ENCODE data around the gene SPATA6. TPM values are rescaled to one million over a fixed set of nuclear protein-coding genes. Genes with fewer than 3 reads are reported as not detected.
"Not testable (repeated sequence)": the region's sequence is repeated elsewhere in the genome, so short reads cannot be mapped to it uniquely, and the experiment has no call there.

The SPATA6 gene
- total RNA-seq, 4 donors from 2014 or later, result 7.8 to 41.8 (median 16.9) TPM

DNA sequence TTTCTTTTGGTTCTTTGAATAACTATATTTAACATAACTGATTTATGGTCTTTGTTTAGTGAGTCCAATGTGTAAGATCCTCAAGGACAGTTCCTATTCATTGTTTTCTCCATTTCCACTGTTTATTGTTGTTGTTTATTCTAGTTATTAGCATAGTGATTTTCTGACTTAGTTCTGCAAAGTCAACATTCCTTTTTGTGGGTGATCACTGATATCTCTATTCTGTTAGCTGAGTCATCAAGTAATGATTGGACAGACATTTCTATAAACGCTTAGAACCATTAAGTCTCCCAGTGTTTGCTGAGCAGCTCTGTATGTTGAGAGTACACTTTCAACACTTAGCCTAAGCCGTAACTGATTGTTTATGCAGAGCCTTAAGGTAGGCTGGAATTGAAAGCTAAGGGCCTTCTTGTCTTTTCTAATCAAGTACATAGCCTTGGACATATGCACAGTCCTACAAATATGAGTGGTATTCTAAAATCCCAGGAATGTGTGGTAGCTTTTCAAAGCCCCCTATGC is 162.4 kb downstream of the SPATA6 start:
- ATAC-seq (ENCODE audit: low FRiP score), result no peak

DNA sequence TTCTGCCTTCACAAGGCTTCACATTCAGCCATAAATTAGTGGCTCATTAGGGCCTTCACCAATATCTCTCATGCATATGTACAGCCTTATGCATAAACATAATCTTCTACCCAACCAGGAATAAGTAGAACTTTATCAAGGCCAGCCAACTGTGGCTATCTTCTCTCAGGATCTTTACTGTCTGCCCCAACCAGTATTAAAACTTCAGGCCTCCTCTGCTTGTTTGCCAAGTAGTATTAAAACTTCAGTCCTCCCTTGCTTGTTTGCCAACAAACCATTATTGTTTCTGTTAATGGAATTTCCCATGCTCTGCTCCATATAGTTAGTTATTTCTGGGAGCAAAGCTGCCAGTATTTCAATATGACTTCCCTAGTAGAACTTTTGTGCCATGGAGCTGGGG is 169.4 kb downstream of the SPATA6 start:
- TF ChIP-seq CTCF (IDR thresholded peaks at IDR 0.05), result no peak
- ATAC-seq (ENCODE audit: low FRiP score), result no peak
- DNase-seq (ENCODE audit: low spot score), result no peak

More for the DNA sequence above, 162.4 kb downstream of the SPATA6 start:
- no peak for DNase-seq (ENCODE audit: low spot score)
- TF ChIP-seq CTCF (IDR thresholded peaks at IDR 0.05), result no peak

- no peak for TF ChIP-seq CTCF (IDR thresholded peaks at IDR 0.05)
- no peak for DNase-seq (ENCODE audit: low spot score)
- ATAC-seq (ENCODE audit: low FRiP score), result no peak
Measured at GRCh38 chr1:48294656-48295055, 177.3 kb downstream of the SPATA6 start.

DNA sequence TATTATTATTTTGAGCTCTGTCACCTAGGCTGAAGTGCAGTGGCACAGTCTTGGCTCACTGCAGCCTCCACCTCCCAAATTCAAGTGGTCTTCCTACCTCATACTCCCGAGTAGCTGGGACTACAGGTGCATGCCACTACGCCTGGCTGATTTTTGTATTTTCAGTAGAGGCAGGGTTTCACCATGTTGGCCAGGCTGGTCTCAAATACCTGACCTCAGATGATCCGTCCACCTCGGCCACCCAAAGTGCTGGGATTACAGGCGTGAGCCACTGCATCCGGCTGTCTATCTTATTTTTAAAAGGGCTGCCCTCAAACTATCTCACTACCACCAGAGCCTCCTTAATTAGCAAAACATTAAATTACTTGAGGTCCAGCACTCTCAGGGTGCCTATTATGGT is 177.9 kb downstream of the SPATA6 start:
- not testable (repeated sequence) for DNase-seq (ENCODE audit: low spot score); ATAC-seq (ENCODE audit: low FRiP score)

DNA sequence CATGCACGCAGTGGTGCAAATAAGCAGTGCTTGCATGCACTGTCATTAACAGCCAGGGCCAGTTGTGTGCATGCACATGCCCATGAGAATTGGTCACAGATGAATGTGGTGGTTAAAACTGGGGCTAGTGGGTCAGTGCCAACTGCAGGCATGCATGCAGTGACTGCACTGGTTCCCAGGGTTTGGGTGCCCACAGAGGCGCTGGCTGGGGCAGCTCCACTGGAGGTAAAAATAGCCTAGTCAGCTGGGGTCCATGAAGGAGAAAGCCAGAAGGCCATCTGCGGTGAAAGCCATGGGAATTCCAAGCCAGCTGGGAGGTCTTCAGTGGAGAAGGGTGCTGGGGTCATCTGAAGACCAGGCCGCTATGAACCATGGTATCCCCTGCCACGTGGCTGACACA is 179.3 kb downstream of the SPATA6 start:
- ATAC-seq (ENCODE audit: low FRiP score) (no peak), DNase-seq (ENCODE audit: low spot score) (no peak)
- TF ChIP-seq CTCF (IDR thresholded peaks at IDR 0.05), result no peak

GRCh38 chr1:48291421-48291820 is 180.6 kb downstream of the SPATA6 start:
- ATAC-seq (ENCODE audit: low FRiP score) (no peak), DNase-seq (ENCODE audit: low spot score) (no peak)
- no peak for TF ChIP-seq CTCF (IDR thresholded peaks at IDR 0.05)

DNA sequence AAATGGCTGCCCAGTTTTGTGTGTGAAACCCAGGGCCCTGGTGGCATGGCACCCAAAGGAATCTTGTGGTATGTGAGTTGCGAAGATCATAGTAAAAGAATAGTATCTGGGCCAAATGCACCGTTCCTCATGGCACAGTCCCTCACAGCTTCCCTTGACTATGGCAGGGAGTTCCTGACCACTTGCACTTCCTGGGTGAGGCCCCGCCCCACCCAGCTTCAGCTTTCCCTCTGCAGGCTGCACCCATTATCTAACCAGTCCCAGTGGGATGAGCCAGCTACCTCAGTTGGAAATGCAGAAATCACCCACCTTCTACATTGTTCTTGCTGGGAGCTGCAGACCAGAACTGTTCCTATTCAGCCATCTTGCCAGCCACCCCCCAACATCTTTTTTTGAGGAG is 186.5 kb downstream of the SPATA6 start:
- TF ChIP-seq CTCF (IDR thresholded peaks at IDR 0.05), result no peak
- no peak for ATAC-seq (ENCODE audit: low FRiP score)
- no peak for DNase-seq (ENCODE audit: low spot score)

DNA sequence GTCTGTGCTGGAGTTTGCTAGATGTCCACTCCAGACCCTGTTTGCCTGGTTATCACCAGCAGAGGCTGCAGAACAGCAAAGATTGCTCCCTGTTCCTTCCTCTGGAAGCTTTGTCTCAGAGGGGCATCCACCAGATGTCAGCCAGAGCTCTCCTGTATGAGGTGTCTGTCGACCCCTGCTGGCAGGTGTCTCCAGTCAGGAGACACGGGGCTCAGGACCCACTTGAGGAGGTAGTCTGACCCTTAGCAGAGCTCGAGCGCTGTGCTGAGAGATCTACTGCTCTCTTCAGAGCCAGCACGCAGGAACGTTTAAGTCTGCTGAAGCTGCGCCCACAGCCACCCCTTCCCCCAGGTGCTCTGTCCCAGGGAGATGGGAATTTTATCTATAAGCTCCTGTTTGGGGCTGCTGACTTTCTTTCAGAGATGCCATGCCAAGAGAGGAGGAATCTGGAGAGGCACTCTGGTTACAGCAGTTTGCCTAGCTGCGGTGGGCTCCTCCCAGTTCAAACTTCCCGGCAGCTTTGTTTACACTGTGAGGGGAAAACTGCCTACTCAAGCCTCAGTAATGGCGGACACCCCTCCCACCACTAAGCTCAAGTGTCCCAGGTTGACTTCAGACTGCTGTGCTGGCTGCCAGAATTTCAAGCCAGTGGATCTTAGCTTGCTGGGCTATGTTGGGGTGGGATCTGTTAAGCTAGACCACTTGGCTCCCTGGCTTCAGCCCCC is 187.1 kb downstream of the SPATA6 start:
- ATAC-seq (ENCODE audit: low FRiP score); DNase-seq (ENCODE audit: low spot score): not testable (repeated sequence)

DNA sequence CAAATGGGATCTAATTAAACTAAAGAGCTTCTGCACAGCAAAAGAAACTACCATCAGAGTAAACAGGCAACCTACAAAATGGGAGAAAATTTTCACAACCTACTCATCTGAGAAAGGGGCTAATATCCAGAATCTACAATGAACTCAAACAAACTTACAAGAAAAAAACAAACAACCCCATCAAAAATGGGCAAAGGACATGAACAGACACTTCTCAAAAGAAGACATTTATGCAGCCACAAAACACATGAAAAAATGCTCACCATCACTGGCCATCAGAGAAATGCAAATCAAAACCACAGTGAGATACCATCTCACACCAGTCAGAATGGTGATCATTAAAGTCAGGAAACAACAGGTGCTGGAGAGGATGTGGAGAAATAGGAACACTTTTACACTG is 189.7 kb downstream of the SPATA6 start:
- ATAC-seq (ENCODE audit: low FRiP score); DNase-seq (ENCODE audit: low spot score): not testable (repeated sequence)

GRCh38 chr1:48277437-48277836 is 194.6 kb downstream of the SPATA6 start:
- ATAC-seq (ENCODE audit: low FRiP score); DNase-seq (ENCODE audit: low spot score): not testable (repeated sequence)
